Lower leg skin (tissue), 4 donors: Measurements from ENCODE around the gene WWC1. TPM values are rescaled to one million over a fixed set of nuclear protein-coding genes. Genes with fewer than 3 reads are reported as not detected.

Source experiments
- DNase-seq, 2 donors: peaks; one replicate each; pipeline ENCODE4 v3.0.0-alpha.2; 2019; ENCODE audit warnings: low spot score in 2 of 2
- H3K4me3 ChIP-seq: fragments of 200-600 bp; sonication (generic); 2 replicates; pipeline ENCODE4 v1.5.1; 2017; ENCODE audit warnings: mild to moderate bottlenecking, low read depth; ENCODE audit not compliant: poor library complexity, severe bottlenecking
- POLR2A ChIP-seq, 2 donors: fragments of 450-650 bp; IDR thresholded peaks; one replicate each; pipeline ENCODE4 v1.6.1; 2016 to 2017; ENCODE audit warnings: antibody characterized with exemption in 2 of 2, mild to moderate bottlenecking in 1 of 2, moderate library complexity in 1 of 2
- WGBS, 2 donors: methylation state at CpG; one replicate each; pipeline ENCODE4 v1.1.5; 2018; 5-methylcytosine and 5-hydroxymethylcytosine counted together
- intact Hi-C: fragments of 100-400 bp; cut with DNase I; formaldehyde crosslinking; loops from one replicate; pipeline ENCODE4 v1.15.0; 2023; ENCODE audit warnings: low total_unique reads
- total RNA-seq, 4 donors: library from RNA; depleted of rRNA; stranded (reverse); fragments of >200 nt; gene quantifications; one replicate each; pipeline ENCODE4 v1.1.0, GENCODE V29; 2016
- TF ChIP-seq, protein P1 (sequence below), 3 donors: fragments of 450-650 bp; IDR thresholded peaks; one replicate each; pipeline ENCODE4 v1.5.1; 2016; ENCODE audit warnings: antibody characterized with exemption in 3 of 3, mild to moderate bottlenecking in 3 of 3, moderate library complexity in 2 of 3

Gene WWC1
- total RNA-seq, 4 donors from 2014 or later: 23.5 to 57.0 (median 30.0) TPM

DNA sequence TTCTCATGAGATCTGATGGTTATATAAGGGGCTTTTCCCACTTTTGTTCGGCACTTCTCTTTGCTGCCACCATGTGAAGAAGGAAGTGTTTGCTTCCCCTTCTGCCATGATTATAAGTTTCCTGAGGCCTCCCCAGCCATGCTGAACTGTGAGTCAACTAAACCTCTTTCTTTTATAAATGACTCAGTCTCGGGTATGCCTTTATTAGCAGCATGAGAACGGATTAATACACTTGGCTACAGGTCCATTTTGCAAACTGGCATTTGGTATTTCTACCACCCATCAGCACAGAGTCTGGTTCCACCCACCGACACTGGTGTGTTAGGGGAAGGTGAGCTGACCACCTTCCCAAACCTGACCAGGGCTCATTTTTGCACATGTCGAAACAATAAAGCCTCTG, 146.9 kb downstream of the WWC1 start:
- no peak overlapping the region for H3K4me3 ChIP-seq
- intact Hi-C loops: no loop called here
- TF ChIP-seq, protein P1, sequence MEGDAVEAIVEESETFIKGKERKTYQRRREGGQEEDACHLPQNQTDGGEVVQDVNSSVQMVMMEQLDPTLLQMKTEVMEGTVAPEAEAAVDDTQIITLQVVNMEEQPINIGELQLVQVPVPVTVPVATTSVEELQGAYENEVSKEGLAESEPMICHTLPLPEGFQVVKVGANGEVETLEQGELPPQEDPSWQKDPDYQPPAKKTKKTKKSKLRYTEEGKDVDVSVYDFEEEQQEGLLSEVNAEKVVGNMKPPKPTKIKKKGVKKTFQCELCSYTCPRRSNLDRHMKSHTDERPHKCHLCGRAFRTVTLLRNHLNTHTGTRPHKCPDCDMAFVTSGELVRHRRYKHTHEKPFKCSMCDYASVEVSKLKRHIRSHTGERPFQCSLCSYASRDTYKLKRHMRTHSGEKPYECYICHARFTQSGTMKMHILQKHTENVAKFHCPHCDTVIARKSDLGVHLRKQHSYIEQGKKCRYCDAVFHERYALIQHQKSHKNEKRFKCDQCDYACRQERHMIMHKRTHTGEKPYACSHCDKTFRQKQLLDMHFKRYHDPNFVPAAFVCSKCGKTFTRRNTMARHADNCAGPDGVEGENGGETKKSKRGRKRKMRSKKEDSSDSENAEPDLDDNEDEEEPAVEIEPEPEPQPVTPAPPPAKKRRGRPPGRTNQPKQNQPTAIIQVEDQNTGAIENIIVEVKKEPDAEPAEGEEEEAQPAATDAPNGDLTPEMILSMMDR (IDR thresholded peaks at IDR 0.05): no peak
- no peak for TF ChIP-seq POLR2A (IDR thresholded peaks at IDR 0.05)
- WGBS, 2 donors: 66 to 76% methylated on average over 5 of the region's 5 CpGs
- DNase-seq: no peak

GRCh38 chr5:168443533-168443932, 152.1 kb downstream of the WWC1 start:
- no peak for DNase-seq
- intact Hi-C loops: no loop called here
- TF ChIP-seq, protein P1 (IDR thresholded peaks at IDR 0.05): no peak
- TF ChIP-seq POLR2A (IDR thresholded peaks at IDR 0.05): no peak
- H3K4me3 ChIP-seq: no peak overlapping the region

DNA sequence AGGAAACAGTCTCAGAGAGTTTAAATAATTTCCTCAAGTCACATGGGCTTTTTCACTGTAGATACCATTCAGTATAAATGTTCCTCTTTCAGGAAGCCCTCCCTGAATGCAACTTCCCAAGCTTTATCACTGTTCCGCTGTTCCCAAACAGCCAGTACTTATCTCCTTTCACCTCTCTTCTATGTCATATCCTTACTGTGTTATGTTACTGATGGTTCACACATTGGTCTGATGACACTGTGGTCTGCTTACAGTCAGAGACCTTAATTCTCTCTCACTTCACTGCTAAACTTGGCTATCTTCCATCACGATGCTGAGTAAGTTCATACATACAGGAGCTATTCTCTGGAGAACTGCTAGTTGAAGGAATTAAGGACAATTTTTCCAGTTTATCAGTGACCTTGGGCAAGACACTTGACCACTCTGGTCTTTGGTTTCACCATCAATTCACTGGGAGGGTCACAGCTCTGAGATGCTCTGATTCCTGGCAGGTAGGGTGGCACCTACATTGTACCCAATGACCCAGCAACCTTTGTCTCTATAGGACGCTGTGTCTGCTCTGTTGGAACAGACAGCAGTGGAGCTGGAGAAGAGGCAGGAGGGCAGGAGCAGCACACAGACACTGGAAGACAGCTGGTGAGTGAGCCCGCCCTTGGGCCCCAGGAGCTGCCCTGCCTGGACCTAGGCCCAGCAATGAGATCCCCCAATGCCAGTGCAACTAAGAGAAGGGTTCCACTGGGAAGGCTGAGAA, 152.7 kb downstream of the WWC1 start:
- no peak overlapping the region for H3K4me3 ChIP-seq
- 94 to 95% methylated on average over 4 of the region's 4 CpGs for WGBS, 2 donors
- DNase-seq: no peak
- intact Hi-C loops: no loop called here
- no peak for TF ChIP-seq POLR2A (IDR thresholded peaks at IDR 0.05)
- TF ChIP-seq, protein P1 (IDR thresholded peaks at IDR 0.05): no peak

DNA sequence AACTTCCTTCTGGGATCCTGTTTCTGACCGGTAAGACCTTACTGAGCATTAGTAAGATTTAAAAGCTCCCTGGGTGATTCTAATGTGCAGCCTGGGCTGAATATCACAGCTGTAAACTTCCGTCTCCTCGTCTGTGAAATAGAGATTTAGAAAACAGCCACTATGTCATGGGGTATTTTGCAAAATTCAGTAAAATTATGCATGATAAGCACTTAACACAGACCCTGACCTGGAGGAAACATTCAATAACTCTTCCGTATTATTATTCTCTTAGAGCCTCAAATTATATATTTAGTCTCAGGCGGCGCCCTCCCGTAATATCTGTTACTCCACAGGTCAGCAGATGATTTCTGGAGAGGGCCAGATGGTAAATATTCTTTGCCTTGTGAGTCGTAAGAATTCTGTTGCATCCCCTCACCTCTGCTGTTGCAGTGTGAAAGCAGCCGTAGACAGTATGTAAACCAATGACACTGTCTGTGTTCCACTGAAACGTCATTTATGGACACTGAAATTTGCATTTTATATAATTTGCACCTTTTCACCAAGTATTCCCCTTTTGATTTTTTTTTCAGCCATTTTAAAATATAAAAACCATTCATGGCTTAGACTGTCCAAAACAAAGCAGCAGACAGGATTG, 155.7 kb downstream of the WWC1 start:
- no peak overlapping the region for H3K4me3 ChIP-seq
- no peak for TF ChIP-seq POLR2A (IDR thresholded peaks at IDR 0.05)
- TF ChIP-seq, protein P1 (IDR thresholded peaks at IDR 0.05): no peak
- DNase-seq: no peak
- intact Hi-C loops: no loop called here
- WGBS, 2 donors: 81 to 82% methylated on average over 10 of the region's 10 CpGs

DNA sequence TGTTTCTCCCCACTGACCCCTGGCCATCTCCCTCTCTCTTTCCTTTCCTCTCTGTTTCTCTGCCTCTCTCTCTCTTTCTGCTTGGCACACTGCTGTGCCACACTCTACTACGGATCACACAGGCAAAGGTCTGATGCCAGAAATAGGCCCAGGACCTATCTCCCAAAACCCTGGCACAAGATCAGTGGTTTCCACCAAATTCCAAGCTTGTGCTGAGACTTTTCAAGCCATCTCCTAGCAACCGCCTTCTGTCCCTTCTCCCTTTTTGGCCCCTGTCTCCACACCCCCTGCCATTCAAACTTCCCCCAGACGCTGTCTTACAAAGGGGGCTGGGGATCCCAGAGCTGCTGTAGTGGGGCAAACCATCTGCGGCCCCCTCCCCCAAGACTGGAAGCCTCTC, 156.4 kb downstream of the WWC1 start:
- intact Hi-C loops: no loop called here
- DNase-seq: no peak
- WGBS, 2 donors: 77 to 79% methylated on average over 4 of the region's 4 CpGs

More for the DNA sequence above, 156.4 kb downstream of the WWC1 start:
- H3K4me3 ChIP-seq: no peak overlapping the region
- no peak for TF ChIP-seq POLR2A (IDR thresholded peaks at IDR 0.05)
- TF ChIP-seq, protein P1 (IDR thresholded peaks at IDR 0.05): no peak
